MM.1S (cell line): ENCODE results near the gene TGIF1.

ENCODE experiments used
- EZH2 ChIP-seq: fragments of 300-600 bp; sonication (generic); optimal IDR thresholded peaks from 2 replicates; pipeline ENCODE3; 2017; ENCODE audit warnings: low read depth, mild to moderate bottlenecking, antibody characterized with exemption, low read length, mixed read lengths
- EZH2phosphoT487 ChIP-seq: fragments of 300-600 bp; sonication (generic); IDR thresholded peaks from 2 replicates; pipeline ENCODE4 v1.6.1; 2018; ENCODE audit warnings: antibody characterized with exemption, low read length
- TF ChIP-seq, protein P1 (sequence below): fragments of 300-600 bp; sonication (generic); IDR thresholded peaks from 2 replicates; pipeline ENCODE4 v1.5.1; 2016; ENCODE audit warnings: antibody characterized with exemption, low read length, mixed read lengths

DNA sequence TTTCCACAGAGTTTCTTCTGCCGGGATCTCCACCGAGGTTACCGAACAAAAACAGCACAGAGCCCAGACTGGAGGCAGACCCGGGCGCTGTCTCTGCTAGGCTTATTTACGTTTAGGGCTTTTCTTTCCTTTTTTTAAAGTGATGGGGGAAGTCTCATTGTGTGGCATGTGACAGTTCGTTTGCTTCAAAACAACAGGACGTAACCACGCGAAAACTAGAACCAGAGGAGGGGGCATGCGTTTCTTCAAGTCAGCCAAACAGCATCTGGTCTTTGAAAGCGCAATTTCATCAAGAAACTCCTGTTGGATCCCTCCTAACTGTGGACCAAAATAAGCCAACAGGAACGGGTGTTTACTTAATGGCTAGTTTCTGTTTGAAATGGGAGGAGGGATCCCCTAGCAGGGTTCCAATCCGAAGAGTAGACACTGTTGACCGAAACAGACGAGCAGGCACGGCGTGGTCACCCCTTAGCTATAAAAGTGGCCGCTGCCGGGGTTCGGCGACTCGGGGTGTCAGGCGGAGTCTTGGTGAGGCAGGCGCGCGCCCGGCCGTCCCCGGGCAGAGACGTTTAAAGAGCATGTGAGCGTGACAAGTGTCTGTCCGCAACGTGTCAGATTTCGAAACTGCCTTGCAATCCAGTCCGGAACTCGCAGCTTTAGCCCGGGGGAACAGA is 997 bp upstream of the TGIF1 start:
- TF ChIP-seq, protein P1, sequence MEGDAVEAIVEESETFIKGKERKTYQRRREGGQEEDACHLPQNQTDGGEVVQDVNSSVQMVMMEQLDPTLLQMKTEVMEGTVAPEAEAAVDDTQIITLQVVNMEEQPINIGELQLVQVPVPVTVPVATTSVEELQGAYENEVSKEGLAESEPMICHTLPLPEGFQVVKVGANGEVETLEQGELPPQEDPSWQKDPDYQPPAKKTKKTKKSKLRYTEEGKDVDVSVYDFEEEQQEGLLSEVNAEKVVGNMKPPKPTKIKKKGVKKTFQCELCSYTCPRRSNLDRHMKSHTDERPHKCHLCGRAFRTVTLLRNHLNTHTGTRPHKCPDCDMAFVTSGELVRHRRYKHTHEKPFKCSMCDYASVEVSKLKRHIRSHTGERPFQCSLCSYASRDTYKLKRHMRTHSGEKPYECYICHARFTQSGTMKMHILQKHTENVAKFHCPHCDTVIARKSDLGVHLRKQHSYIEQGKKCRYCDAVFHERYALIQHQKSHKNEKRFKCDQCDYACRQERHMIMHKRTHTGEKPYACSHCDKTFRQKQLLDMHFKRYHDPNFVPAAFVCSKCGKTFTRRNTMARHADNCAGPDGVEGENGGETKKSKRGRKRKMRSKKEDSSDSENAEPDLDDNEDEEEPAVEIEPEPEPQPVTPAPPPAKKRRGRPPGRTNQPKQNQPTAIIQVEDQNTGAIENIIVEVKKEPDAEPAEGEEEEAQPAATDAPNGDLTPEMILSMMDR = no peak
- TF ChIP-seq EZH2 = no peak
- TF ChIP-seq EZH2phosphoT487 = no peak
